HG03280 (cell line): ENCODE results near the gene UBE3C.

Experiments used
- ATAC-seq: cut with Tn5 transposase; IDR thresholded peaks from one replicate; pipeline ENCODE4 v1.9.1; 2021; ENCODE audit warnings: mild to moderate bottlenecking, moderate library complexity; ENCODE audit not compliant: unreplicated experiment

UBE3C gene

GRCh38 chr7:157318015-157318706, 179.4 kb downstream of the UBE3C start:
- ATAC-seq = peak; percentile 80
